CD4-positive, alpha-beta T cell treated with Interleukin-4 for 1 hour (primary cell): ENCODE measurements around the gene ZNF480.
"Not testable (repeated sequence)": the region's sequence is repeated elsewhere in the genome, so short reads cannot be mapped to it uniquely, and the experiment has no call there.

ENCODE experiments used
- DNase-seq, 2 donors: peaks; one replicate each; pipeline ENCODE4 v3.0.0-alpha.2; 2020 to 2022

Gene ZNF480

GRCh38 chr19:52296773-52297600 is at the start of gene ZNF480:
ZNF480 (plus strand) TSS chr19:52297169; CDS start chr19:52300413, 3,244 bp downstream.
- peak; percentile 81 to 85 for DNase-seq

GRCh38 chr19:52248241-52248640 is 48.7 kb upstream of the ZNF480 start:
- DNase-seq, result peak; percentile 68 to 69

GRCh38 chr19:52258426-52258825 is 38.5 kb upstream of the ZNF480 start:
- no peak for DNase-seq

- not testable (repeated sequence) for DNase-seq
These were observed 31.4 kb upstream of the ZNF480 start for GRCh38 chr19:52265556-52265955.

- DNase-seq, result peak; percentile 95 to 96
These were observed 27.4 kb upstream of the ZNF480 start, which contains the start of gene ZNF766 for GRCh38 chr19:52269338-52270261. ZNF766 (plus strand) TSS chr19:52269587; CDS start chr19:52269614, 27 bp downstream.

- DNase-seq, result peak in 1 of 2 donors; percentile 8
These were observed 26.6 kb upstream of the ZNF480 start for GRCh38 chr19:52270266-52270885.

GRCh38 chr19:52273301-52273700 is 23.7 kb upstream of the ZNF480 start:
- DNase-seq, result no peak

- DNase-seq, result no peak
These were observed 22.8 kb upstream of the ZNF480 start for GRCh38 chr19:52274191-52274590.

- no peak for DNase-seq
These were observed 21.0 kb upstream of the ZNF480 start for GRCh38 chr19:52275988-52276387.

GRCh38 chr19:52277471-52277870 is 19.5 kb upstream of the ZNF480 start:
- DNase-seq, result no peak

- no peak for DNase-seq
These were observed 10.7 kb upstream of the ZNF480 start for GRCh38 chr19:52286256-52286655.

- no peak for DNase-seq
These were observed 5.2 kb upstream of the ZNF480 start for GRCh38 chr19:52291781-52292180.

GRCh38 chr19:52292946-52293345 is 4.0 kb upstream of the ZNF480 start:
- not testable (repeated sequence) for DNase-seq

- no peak for DNase-seq
These were observed 583 bp upstream of the ZNF480 start for GRCh38 chr19:52296400-52296772.

GRCh38 chr19:52297601-52298364 is 814 bp downstream of the ZNF480 start:
- DNase-seq, result no peak

GRCh38 chr19:52307275-52307674 is 10.3 kb downstream of the ZNF480 start:
- DNase-seq, result peak in 1 of 2 donors; percentile 21

GRCh38 chr19:52322429-52322828 is 25.5 kb downstream of the ZNF480 start:
- no peak for DNase-seq

- no peak for DNase-seq
These were observed 34.8 kb downstream of the ZNF480 start for GRCh38 chr19:52331757-52332156.

GRCh38 chr19:52335768-52336116 is 38.8 kb downstream of the ZNF480 start:
- DNase-seq, result no peak

- peak; percentile 85 to 87 for DNase-seq
These were observed 39.3 kb downstream of the ZNF480 start, which contains the start of gene ZNF610 for GRCh38 chr19:52336117-52336790. ZNF610 (plus strand) TSS chr19:52336243; CDS start chr19:52349173, 12,930 bp downstream.

GRCh38 chr19:52336791-52337381 is 39.9 kb downstream of the ZNF480 start:
- DNase-seq, result no peak
